CD4-positive, alpha-beta T cell (primary cell): ENCODE results near the gene TRABD2B. TPM values are rescaled to one million over a fixed set of nuclear protein-coding genes. Genes with fewer than 3 reads are reported as not detected.

Experiments used
- ATAC-seq: fragments of 200-7000 bp; cut with Tn5 transposase; one replicate; pipeline ENCODE4 v1.10.0; 2022; ENCODE audit warnings: mild to moderate bottlenecking; ENCODE audit not compliant: poor library complexity
- CTCF ChIA-PET: fragments of 350-600 bp; sonication (Branson Sonifier 250); formaldehyde crosslinking; loops from one replicate; lab custom pipeline; 2021; ENCODE audit warnings: antibody characterized with exemption, inconsistent platforms; lab: Charles Lee
- POLR2A ChIA-PET: fragments of 350-600 bp; sonication (Branson Sonifier 250); formaldehyde crosslinking; loops from one replicate; lab custom pipeline; 2021; ENCODE audit warnings: antibody characterized with exemption, inconsistent platforms; lab: Charles Lee
- DNase-seq, 14 experiments: peaks; one replicate each; pipeline ENCODE4 v3.0.0-alpha.2; 2013 to 2020; ENCODE audit warnings: mixed read lengths in 2 of 14
- H3K27ac ChIP-seq, 2 donors: one replicate each; pipeline versions ENCODE4 v1.5.1 to v1.7.0; 2013; ENCODE audit warnings: low read length in 2 of 2, low read depth in 1 of 2, mild to moderate bottlenecking in 1 of 2
- H3K27me3 ChIP-seq, 2 experiments: 1 replicate in 1 of 2; 2 replicates in 1 of 2; pipeline versions ENCODE4 v1.6.1 to v1.7.0; 2013; ENCODE audit warnings: low read length in 2 of 2, control low read depth in 1 of 2, mild to moderate bottlenecking in 1 of 2, moderate library complexity in 1 of 2; ENCODE audit not compliant: insufficient read depth in 2 of 2, control insufficient read depth in 1 of 2
- H3K36me3 ChIP-seq: one replicate; pipeline ENCODE4 v1.6.1; 2013; ENCODE audit warnings: low read length, control low read depth; ENCODE audit not compliant: insufficient read depth
- H3K4me1 ChIP-seq: one replicate; pipeline ENCODE4 v1.6.1; 2013; ENCODE audit warnings: low read length, control low read depth; ENCODE audit not compliant: insufficient read depth
- H3K4me3 ChIP-seq: one replicate; pipeline ENCODE4 v1.5.1; 2013; ENCODE audit warnings: mild to moderate bottlenecking, low read length, moderate library complexity
- H3K9me3 ChIP-seq, 2 experiments: 1 replicate in 1 of 2; 2 replicates in 1 of 2; pipeline versions ENCODE4 v1.6.1 to v1.7.0; 2013; ENCODE audit warnings: low read length in 2 of 2, mild to moderate bottlenecking in 2 of 2, control low read depth in 1 of 2, moderate library complexity in 1 of 2; ENCODE audit not compliant: control insufficient read depth in 1 of 2, insufficient read depth in 1 of 2
- H3K27ac Mint-ChIP-seq: one replicate; pipeline ENCODE4 v1.8.0; 2020; ENCODE audit warnings: mixed read lengths
- H3K27me3 Mint-ChIP-seq: one replicate; pipeline ENCODE4 v1.8.0; 2021; ENCODE audit warnings: mixed read lengths
- H3K36me3 Mint-ChIP-seq: one replicate; pipeline ENCODE4 v1.8.0; 2021; ENCODE audit warnings: low read depth, mixed read lengths
- H3K4me1 Mint-ChIP-seq: one replicate; pipeline ENCODE4 v1.8.0; 2021; ENCODE audit warnings: low read depth, mixed read lengths
- H3K4me3 Mint-ChIP-seq: one replicate; pipeline ENCODE4 v1.8.0; 2020; ENCODE audit warnings: mild to moderate bottlenecking, mixed read lengths
- H3K9me3 Mint-ChIP-seq: one replicate; pipeline ENCODE4 v1.8.0; 2020; ENCODE audit warnings: mixed read lengths
- CTCF ChIP-seq: fragments of 200-600 bp; IDR thresholded peaks from one replicate; pipeline ENCODE4 v1.8.0; 2022; ENCODE audit warnings: antibody characterized with exemption, mild to moderate bottlenecking
- intact Hi-C, 2 experiments: fragments of 100-400 bp; cut with DNase I in 1 of 2; cut with micrococcal nuclease in 1 of 2; formaldehyde crosslinking; loops; one replicate each; pipeline versions ENCODE4 v1.15.1 to v1.9.0; 2023 to 2025; cut with DNase I, micrococcal nuclease
- total RNA-seq, 174 experiments: library from RNA in 2 of 174; stranded (reverse) in 2 of 174; gene quantifications; one replicate each; pipeline ENCODE4 v1.2.3 and lab custom pipeline; 2021 to 2026

Gene TRABD2B
- total RNA-seq, 2 experiments from 2014 or later: not detected

GRCh38 chr1:47732489-47732888 lies 264.7 kb downstream of the TRABD2B start:
- no peak overlapping the region for H3K4me3 Mint-ChIP-seq
- POLR2A ChIA-PET: no interaction called here
- H3K27ac Mint-ChIP-seq: no peak overlapping the region
- ATAC-seq (no peak), DNase-seq (no peak)
- Histone ChIP-seq H3K27me3 (peaks cover 9 to 29% of the 10 kb centered on the region in 2 experiments), H3K9me3 (no peaks in the 10 kb centered on the region), H3K4me3 (no peak overlapping the region), H3K4me1 (no peaks in the 10 kb centered on the region), H3K27ac (no peak overlapping the region), H3K36me3 (no peaks in the 10 kb centered on the region)
- no peaks in the 10 kb centered on the region for H3K9me3 Mint-ChIP-seq
- peaks cover 55% of the 10 kb centered on the region for H3K27me3 Mint-ChIP-seq
- intact Hi-C loops: no loop called here
- CTCF ChIA-PET: no interaction called here
- no peak for TF ChIP-seq CTCF
- H3K36me3 Mint-ChIP-seq: no peaks in the 10 kb centered on the region
- H3K4me1 Mint-ChIP-seq: no peaks in the 10 kb centered on the region

GRCh38 chr1:47731730-47732129 lies 265.5 kb downstream of the TRABD2B start:
- Mint-ChIP-seq H3K27ac (no peak overlapping the region), H3K4me1 (no peaks in the 10 kb centered on the region), H3K27me3 (peaks cover 50% of the 10 kb centered on the region), H3K9me3 (no peaks in the 10 kb centered on the region), H3K36me3 (no peaks in the 10 kb centered on the region), H3K4me3 (no peak overlapping the region)
- H3K36me3 ChIP-seq: no peaks in the 10 kb centered on the region
- POLR2A ChIA-PET: no interaction called here
- ATAC-seq (no peak), DNase-seq (no peak)
- H3K27ac ChIP-seq: no peak overlapping the region
- CTCF ChIA-PET: no interaction called here
- no peaks in the 10 kb centered on the region for H3K9me3 ChIP-seq
- no peaks in the 10 kb centered on the region for H3K4me1 ChIP-seq
- H3K27me3 ChIP-seq: peaks cover 3 to 28% of the 10 kb centered on the region in 2 experiments
- intact Hi-C loops: no loop called here
- no peak for TF ChIP-seq CTCF
- no peak overlapping the region for H3K4me3 ChIP-seq

- Mint-ChIP-seq H3K4me1 (peaks cover 10% of the 10 kb centered on the region), H3K27ac (no peak overlapping the region), H3K36me3 (no peaks in the 10 kb centered on the region), H3K4me3 (no peak overlapping the region), H3K27me3 (peaks cover 50% of the 10 kb centered on the region), H3K9me3 (no peaks in the 10 kb centered on the region)
- intact Hi-C loops: loop anchor here (5.0 kb wide), 2 partner anchors 292 to 537 kb away; partner anchors contain the start of genes PDZK1IP1 (in 2 of the 2) and FOXD2 (in 1 of the 2)
- ChIA-PET CTCF (no interaction called here), POLR2A (no interaction called here)
- DNase-seq (no peak), ATAC-seq (no peak)
- TF ChIP-seq CTCF: no peak
- H3K4me1 ChIP-seq: peaks cover 7% of the 10 kb centered on the region
- H3K27ac ChIP-seq: no peak overlapping the region
- H3K27me3 ChIP-seq: peaks cover 10 to 37% of the 10 kb centered on the region in 2 experiments
- no peak overlapping the region for H3K4me3 ChIP-seq
- H3K36me3 ChIP-seq: no peaks in the 10 kb centered on the region
- no peaks in the 10 kb centered on the region for H3K9me3 ChIP-seq
Observed at GRCh38 chr1:47729685-47730084, 267.5 kb downstream of the TRABD2B start.
